Breast epithelium (tissue), 3 donors: ENCODE measurements around the gene DDAH2.

ENCODE experiments used
- CTCF ChIP-seq, 3 donors: fragments of 450-650 bp; IDR thresholded peaks; one replicate each; pipeline ENCODE4 v1.5.1; 2016 to 2017; ENCODE audit warnings: antibody characterized with exemption in 3 of 3, mild to moderate bottlenecking in 3 of 3, moderate library complexity in 3 of 3
- POLR2A ChIP-seq: fragments of 450-650 bp; IDR thresholded peaks from one replicate; pipeline ENCODE4 v1.6.1; 2016; ENCODE audit warnings: antibody characterized with exemption, mild to moderate bottlenecking, moderate library complexity
- POLR2AphosphoS5 ChIP-seq, 3 donors: sonication (generic); formaldehyde crosslinking; IDR thresholded peaks; one replicate each; pipeline ENCODE4 v1.6.1; 2017; ENCODE audit warnings: antibody characterized with exemption in 3 of 3

- TF ChIP-seq POLR2A (peak; percentile 25), POLR2AphosphoS5 (IDR thresholded peaks at IDR 0.05) (peak in 2 of 3 donors; percentile 30 to 36), CTCF (IDR thresholded peaks at IDR 0.05) (no peak)
Observed at GRCh38 chr6:31734821-31735406, 5.8 kb upstream of the DDAH2 start.
